Measurements from ENCODE around the gene DNAJC1.
"Not testable (repeated sequence)": the region's sequence is repeated elsewhere in the genome, so short reads cannot be mapped to it uniquely, and the experiment has no call there.

DNAJC1 gene

DNA sequence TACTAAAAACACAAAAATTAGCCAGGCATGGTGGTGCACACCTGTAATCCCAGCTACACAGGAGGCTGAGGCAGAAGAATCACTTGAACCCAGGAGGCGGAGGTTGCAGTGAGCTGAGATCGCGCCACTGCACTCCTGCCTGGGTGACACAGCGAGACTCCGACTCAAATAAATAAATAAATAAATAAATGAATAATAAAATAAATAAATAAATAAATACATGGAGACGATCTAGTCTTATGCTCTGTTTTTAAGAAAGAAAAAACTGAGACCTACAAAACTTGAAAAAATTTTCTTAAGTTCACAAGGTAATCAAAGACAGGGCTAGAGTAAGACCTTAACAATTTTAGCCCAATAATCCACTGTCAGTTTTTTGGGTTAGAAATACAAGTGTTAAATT is 181.3 kb downstream of the DNAJC1 start:
- DNase-seq, result not testable (repeated sequence)

DNA sequence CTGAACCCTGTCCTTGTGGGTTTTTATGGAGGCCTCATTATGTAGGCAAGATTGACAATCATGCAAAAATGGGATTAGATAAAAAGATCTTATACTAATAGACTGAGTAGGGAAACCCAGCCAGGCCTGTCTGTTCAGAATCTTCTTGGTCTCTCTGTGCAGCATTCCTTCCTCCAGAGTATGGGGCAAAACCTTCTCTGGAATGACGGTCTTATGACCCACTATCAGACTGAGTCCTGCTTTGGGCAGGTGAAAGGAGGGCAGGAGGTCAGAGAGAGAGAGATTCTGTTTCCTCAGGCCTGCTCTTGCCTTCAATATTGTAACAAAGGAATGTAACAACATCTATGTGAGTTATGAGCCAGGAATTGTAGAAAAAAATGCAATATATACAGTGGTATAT is 182.6 kb downstream of the DNAJC1 start:
- no peak for DNase-seq

DNA sequence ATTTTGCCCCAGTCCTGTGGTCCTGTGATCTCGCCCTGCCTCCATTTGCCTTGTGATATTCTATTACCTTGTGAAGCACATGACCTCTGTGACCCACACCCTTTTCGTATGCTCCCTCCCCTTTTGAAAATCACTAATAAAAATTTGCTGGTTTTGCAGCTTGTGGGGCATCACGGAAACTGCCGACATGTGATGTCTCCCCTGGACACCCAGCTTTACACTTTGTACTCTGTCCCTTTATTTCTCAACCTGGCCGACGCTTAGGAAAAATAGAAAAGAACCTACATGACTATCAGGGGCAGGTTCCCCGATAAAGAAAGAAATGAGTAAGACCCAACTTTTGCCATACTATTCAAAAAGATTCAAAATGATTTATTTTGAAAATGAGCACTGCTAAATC is 185.1 kb downstream of the DNAJC1 start:
- DNase-seq, result not testable (repeated sequence)

- no peak for DNase-seq
These were observed 188.7 kb downstream of the DNAJC1 start for GRCh38 chr10:21814866-21815265.

- peak; percentile 5 for DNase-seq
These were observed 189.6 kb downstream of the DNAJC1 start for GRCh38 chr10:21813946-21814345.

DNA sequence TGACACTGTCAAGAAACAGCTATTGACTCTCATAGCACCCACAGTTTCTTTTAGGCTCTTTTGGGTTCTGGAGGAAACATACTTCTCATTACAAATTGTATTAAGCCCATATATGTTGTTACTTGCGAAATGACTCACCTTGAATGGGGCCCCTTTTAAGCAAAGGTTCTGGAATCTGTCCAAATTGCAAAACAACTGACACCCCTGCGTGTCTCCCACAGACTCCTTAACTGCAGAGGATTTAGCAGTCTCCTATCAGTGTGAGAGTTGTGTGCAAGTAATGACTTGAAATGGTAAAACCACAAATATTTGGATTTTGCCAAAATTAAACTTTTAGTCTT is 192.3 kb downstream of the DNAJC1 start:
- no peak for DNase-seq

- no peak for DNase-seq
These were observed 192.8 kb downstream of the DNAJC1 start for GRCh38 chr10:21810582-21811244.

- DNase-seq, result no peak
These were observed 195.0 kb downstream of the DNAJC1 start for GRCh38 chr10:21808550-21808949.

- no peak for DNase-seq
These were observed 196.3 kb downstream of the DNAJC1 start for GRCh38 chr10:21807180-21807579.

DNA sequence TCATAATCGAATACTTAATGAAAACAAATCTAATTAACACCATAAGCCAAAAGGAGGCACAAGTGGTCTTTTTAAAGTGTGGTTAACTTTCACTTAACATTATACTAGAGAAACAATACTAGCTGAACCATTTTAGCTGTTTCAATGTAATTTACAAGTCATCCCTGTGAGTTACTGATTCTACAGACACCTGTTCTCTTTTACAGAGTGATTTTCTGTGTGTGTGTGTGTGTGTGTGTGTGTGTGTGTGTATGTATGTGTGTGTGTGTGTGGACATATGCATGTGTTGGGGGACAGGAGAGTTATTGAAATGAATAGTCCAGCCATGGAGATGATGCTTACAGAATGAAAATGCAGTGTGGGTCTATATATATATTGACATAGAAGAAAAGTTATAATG is 200.2 kb downstream of the DNAJC1 start:
- no peak for DNase-seq

GRCh38 chr10:21801609-21802008 is 201.9 kb downstream of the DNAJC1 start:
- DNase-seq, result no peak

DNA sequence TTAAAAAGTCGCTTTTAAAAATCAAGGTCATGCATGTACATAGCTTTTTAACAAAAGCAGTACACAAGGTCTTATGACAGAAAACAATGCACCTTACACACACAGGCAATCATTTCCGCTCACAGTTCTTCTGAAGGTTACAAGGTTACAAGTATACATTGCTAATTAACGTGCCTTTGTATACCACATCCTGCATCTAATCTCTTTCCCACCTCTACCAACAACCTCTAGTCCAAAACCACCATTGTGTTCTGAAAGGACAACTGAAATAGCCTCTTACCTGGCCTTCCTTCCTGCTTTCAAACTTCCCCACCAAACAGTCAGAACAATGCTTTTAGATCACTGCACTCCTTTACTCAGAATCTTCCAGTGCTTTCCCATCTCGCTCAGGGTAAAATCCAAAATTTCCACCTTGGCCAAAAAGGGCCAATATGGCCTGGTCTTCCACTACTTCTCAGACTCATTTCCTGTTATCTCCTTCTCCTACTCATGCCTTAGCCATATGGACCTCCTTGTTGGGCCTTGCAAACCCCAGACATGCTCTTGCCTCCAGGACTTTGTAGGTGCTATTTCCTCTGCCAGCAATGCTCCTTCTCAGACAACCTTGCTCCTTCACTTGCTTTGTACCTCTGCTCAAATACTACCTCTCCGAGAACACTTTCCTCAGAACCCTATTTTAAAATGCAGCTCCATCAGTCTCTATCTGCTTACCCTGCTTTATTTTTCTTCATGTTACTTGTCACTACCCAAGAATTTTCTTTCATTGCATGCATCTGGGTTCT is 205.4 kb downstream of the DNAJC1 start:
- no peak for DNase-seq

GRCh38 chr10:21797533-21797932 is 206.0 kb downstream of the DNAJC1 start:
- DNase-seq, result no peak

GRCh38 chr10:21791276-21791675 is 212.3 kb downstream of the DNAJC1 start:
- DNase-seq, result no peak

- no peak for DNase-seq
These were observed 226.6 kb downstream of the DNAJC1 start for GRCh38 chr10:21776883-21777282.

DNA sequence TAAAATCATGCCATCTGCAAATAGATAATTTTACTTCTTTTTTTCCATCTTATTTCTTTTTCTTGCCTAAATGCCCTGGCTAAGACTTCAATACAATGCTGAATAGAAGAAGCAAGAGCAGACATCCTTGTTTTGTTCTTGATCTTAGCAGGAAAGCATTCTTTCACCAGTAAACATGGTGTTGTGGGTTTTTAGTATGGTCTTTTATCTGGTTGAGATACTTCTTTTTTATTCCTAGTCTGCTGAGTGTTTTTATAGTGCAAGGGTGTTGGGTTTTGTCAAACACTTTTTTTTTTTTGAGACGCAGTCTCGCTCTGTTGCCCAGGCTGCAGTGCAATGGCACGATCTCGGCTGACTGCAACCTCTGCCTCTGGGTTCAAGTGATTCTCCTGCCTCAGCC is 232.3 kb downstream of the DNAJC1 start:
- DNase-seq, result no peak

GRCh38 chr10:21769041-21769440 is 234.5 kb downstream of the DNAJC1 start:
- DNase-seq, result no peak

DNA sequence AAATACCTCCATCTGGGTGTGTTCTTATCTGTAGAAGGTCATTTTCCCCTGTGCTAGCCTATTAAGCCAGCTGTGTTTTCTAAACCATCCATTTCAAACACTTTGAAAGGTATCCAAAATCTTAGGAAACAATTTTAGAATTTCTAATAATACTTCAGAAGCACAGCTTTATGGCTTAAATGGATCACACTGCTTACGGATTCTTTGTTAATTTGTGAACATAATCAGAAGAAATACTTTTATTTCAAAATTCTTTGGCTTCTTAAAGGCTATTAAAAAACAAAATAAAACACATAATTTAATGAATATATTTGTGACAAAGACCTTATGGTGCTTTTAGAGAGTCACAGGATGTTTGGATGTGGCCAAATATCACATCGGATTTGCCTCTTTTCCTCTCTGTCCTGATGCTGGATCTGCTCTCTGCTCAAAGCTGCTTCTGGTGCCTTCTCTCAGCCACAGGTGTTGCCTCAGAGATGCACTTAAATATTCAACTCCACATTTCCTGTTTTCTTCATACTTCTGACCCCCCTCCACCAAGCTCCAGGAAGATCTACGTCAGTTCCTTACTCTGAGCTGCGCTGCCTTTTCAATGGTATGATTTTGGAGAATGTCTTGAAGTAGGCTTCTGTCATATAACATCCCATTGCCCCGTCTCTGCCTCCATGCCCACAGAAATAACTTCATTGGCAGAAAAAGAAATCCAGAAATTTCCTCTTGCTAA is 238.9 kb downstream of the DNAJC1 start:
- DNase-seq, result no peak

DNA sequence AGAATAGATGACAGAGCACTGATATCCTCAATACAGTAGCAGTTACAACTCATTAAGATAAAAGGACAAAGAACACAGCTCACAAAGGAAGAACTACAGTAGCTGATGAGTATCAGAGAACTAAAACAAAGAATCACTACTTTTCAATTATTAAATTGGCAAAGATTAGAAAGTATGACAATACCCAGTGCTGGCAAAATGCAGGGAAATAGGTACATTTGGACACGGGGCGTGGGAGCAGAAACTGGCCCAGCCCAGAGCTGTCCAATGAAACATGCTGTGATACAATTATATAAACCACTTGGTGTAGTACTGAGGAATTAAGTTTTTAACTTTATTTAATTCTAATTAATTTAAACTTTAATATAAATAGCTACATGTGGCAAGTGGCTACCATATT is 243.2 kb downstream of the DNAJC1 start:
- no peak for DNase-seq

GRCh38 chr10:21759232-21759631 is 244.3 kb downstream of the DNAJC1 start:
- DNase-seq, result no peak

DNA sequence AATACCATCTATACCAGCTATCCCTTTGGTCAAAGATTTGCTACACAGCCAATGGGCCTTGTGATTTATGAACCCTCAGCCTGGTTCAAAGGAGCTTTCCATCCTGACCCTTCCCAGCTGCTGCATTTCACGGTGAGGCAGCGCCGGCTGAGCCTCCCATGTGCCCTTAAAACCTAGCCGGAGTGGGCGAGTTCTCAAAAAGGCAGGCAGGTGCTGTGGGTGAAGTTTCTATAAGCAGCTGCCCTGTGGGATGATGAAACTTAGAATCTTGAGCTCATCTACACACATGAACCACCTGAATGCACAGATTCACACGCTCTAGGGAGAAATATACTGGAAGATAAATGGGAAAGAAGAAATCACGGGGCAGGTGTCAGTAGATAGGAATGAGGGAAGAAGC is 244.8 kb downstream of the DNAJC1 start:
- DNase-seq, result no peak

DNA sequence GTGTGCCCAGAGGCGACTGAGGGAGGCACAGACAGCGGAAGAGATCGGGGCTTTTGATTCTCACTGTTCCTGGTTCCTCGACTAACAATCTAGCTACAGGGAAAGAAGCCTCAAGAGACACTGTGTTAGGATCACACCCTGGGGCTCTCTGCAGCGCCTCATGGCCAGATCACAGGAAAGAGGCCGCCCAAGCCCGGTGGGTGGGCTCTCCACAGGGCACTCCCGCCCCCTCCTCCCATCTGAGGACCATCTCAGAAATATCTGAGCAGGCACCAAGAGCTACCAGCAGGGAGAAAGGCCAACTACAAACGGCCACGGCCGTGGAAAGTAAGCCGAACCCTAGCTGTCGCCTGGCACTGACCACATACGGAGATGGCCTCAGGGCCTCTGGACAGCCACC is 245.3 kb downstream of the DNAJC1 start:
- DNase-seq, result no peak

DNA sequence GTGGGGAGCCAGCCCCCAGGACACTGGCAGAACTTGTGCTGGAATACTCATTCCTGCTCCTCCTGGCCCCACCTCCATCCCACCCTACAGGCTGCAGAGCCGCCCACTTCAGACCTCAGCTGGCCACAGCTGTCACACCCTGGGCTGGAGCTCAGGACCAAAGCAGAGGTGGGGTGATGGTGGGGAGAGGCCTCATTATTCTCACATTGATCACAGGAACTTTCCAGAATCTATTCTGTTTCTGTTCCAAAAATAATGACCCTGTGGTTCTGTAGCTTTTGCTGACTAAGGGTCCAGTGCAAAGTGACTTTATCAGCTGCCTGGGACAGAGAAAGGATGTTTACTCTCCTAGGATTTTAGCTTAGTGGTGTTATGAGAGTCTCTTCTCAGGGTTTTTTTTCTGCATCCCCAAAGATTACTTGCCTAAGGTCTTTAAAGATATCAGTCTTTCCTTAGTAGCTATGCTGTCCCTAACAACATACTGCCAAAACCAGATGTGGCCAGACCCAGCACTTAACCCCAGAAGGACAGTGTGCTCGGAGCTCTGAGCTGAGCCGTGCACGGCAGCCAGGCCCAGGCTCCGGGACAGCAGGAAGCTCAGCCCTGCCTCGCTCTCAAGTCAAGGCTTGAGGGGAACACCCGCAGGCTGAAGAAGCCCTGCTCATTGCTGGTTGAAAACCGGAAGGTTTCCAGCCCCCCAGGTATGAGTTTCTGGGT is 246.2 kb downstream of the DNAJC1 start:
- DNase-seq, result no peak
